Gastrocnemius medialis (tissue), 4 donors: ENCODE measurements around the gene CCDC68. TPM values are rescaled to one million over a fixed set of nuclear protein-coding genes. Genes with fewer than 3 reads are reported as not detected.

Experiments
- ATAC-seq, 2 donors: fragments of 150-250 bp; one replicate each; pipeline ENCODE4 v1.9.1; 2016
- DNase-seq, 2 donors: peaks; one replicate each; pipeline ENCODE4 v3.0.0-alpha.2; 2019
- H3K27ac ChIP-seq, 4 donors: fragments of 200-600 bp; sonication (generic); 1 replicate in 1 of 4; 2 replicates in 3 of 4; pipeline ENCODE4 v1.5.1; 2016 to 2018; ENCODE audit warnings: mild to moderate bottlenecking in 2 of 4, moderate library complexity in 1 of 4
- H3K27me3 ChIP-seq, 3 donors: fragments of 200-600 bp; sonication (generic) in 2 of 3; 1 replicate in 1 of 3; 2 replicates in 2 of 3; pipeline versions ENCODE4 v1.5.1 to v1.6.0; 2016 to 2019; ENCODE audit warnings: mild to moderate bottlenecking in 1 of 3, moderate library complexity in 1 of 3
- H3K36me3 ChIP-seq, 2 donors: fragments of 200-600 bp; sonication (generic) in 1 of 2; one replicate each; pipeline ENCODE4 v1.5.1; 2017 to 2018
- H3K4me1 ChIP-seq, 2 donors: fragments of 200-600 bp; sonication (generic) in 1 of 2; one replicate each; pipeline ENCODE4 v1.5.1; 2016 to 2017; ENCODE audit warnings: mild to moderate bottlenecking in 2 of 2
- H3K4me3 ChIP-seq, 4 donors: fragments of 200-600 bp; sonication (generic) in 3 of 4; 1 replicate in 1 of 4; 2 replicates in 3 of 4; pipeline ENCODE4 v1.5.1; 2016 to 2019; ENCODE audit warnings: mild to moderate bottlenecking in 2 of 4
- H3K9me3 ChIP-seq, 3 donors: fragments of 200-600 bp; sonication (generic) in 2 of 3; 1 replicate in 1 of 3; 2 replicates in 2 of 3; pipeline ENCODE4 v1.5.1; 2016 to 2019
- POLR2A ChIP-seq, 2 donors: fragments of 450-650 bp; IDR thresholded peaks; one replicate each; pipeline ENCODE4 v1.6.1; 2017; ENCODE audit warnings: antibody characterized with exemption in 2 of 2, mild to moderate bottlenecking in 2 of 2, moderate library complexity in 2 of 2
- in situ Hi-C, 4 donors: fragments of 200-750 bp; cut with MboI; loops; one replicate each; pipeline versions ENCODE4 v1.15.0 to v1.8.0; 2017; ENCODE audit warnings: low sequenced_read_pairs in 4 of 4
- intact Hi-C: fragments of 100-400 bp; cut with DNase I; formaldehyde crosslinking; loops from one replicate; pipeline ENCODE4 v1.15.1; 2023; ENCODE audit warnings: low total_unique reads
- total RNA-seq, 4 donors: library from RNA; depleted of rRNA; stranded (reverse); fragments of >200 nt; gene quantifications; one replicate each; pipeline versions ENCODE4 v1.1.0 to v1.2.3, GENCODE V29; 2016
- TF ChIP-seq, protein P1 (sequence below), 5 experiments: fragments of 450-650 bp in 3 of 5; fragments of 200-600 bp in 2 of 5; sonication (generic) in 2 of 5; IDR thresholded peaks in 4 of 5; conservative IDR thresholded peaks in 1 of 5; 1 replicate in 4 of 5; 2 replicates in 1 of 5; pipeline ENCODE4 v1.5.1; 2016 to 2019; ENCODE audit warnings: antibody characterized with exemption in 5 of 5, mild to moderate bottlenecking in 3 of 5, moderate library complexity in 3 of 5

The CCDC68 gene
- total RNA-seq, 4 donors from 2014 or later, result 2.4 to 6.0 (median 4.5) TPM

DNA sequence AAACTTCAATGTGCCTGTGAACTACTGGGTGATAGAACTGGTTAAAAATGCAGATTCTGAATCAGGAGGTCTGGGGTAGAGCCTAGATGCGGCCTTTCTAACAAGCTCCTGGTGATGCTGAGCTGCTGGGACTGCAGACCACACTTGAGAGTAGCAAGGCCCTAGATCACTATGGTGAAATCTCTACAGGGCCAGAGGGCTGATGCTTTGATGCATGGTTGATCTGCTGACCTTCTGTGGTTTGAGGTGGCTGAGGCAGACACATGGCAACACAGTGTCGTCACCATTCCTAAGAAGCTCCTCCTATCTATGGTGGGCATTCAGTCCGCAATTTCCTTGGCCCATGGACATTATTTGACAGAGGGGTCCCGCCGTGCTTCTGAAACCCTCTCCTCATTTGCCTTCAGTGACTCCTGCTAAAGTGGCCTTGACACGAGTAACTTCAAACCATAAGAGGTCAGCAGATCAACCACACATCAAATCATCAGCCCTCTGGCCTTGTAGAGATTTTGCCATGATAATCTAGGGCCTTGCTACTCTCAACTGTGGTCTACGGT, 19.8 kb downstream of the CCDC68 start:
- intact Hi-C loops (no loop called here), in situ Hi-C loops (no loop called here)
- no peak for DNase-seq
- H3K27ac ChIP-seq, result no peak overlapping the region
- H3K27me3 ChIP-seq, result no peaks in the 10 kb centered on the region
- no peaks in the 10 kb centered on the region for H3K9me3 ChIP-seq
- no peaks in the 10 kb centered on the region for H3K4me1 ChIP-seq
- no peaks in the 10 kb centered on the region for H3K36me3 ChIP-seq
- H3K4me3 ChIP-seq, result no peak overlapping the region
- TF ChIP-seq, protein P1, sequence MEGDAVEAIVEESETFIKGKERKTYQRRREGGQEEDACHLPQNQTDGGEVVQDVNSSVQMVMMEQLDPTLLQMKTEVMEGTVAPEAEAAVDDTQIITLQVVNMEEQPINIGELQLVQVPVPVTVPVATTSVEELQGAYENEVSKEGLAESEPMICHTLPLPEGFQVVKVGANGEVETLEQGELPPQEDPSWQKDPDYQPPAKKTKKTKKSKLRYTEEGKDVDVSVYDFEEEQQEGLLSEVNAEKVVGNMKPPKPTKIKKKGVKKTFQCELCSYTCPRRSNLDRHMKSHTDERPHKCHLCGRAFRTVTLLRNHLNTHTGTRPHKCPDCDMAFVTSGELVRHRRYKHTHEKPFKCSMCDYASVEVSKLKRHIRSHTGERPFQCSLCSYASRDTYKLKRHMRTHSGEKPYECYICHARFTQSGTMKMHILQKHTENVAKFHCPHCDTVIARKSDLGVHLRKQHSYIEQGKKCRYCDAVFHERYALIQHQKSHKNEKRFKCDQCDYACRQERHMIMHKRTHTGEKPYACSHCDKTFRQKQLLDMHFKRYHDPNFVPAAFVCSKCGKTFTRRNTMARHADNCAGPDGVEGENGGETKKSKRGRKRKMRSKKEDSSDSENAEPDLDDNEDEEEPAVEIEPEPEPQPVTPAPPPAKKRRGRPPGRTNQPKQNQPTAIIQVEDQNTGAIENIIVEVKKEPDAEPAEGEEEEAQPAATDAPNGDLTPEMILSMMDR (IDR thresholded peaks at IDR 0.05 in 4 of 5, conservative IDR thresholded peaks at IDR 0.05 in 1 of 5), result no peak
- TF ChIP-seq POLR2A (IDR thresholded peaks at IDR 0.05), result no peak
- ATAC-seq, result no peak

DNA sequence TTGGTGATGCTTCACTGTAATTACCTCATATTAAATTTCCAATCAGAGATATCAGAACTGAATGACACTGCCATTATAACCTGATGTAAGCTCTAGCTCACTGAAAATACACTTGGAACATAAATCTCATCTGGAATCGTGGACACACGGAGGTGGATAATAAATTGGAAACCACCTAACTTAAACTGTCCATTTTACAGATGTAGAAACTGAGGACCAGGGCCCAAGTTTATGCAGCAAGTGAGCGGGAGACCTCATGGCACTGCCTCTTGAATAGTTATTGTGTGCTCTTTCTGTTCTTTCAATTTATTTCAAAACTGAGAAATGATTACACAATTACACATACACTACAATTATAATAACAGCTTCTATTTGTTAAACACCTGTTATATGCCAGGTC, 20.8 kb downstream of the CCDC68 start:
- TF ChIP-seq POLR2A (IDR thresholded peaks at IDR 0.05), result no peak
- TF ChIP-seq, protein P1 (IDR thresholded peaks at IDR 0.05 in 4 of 5, conservative IDR thresholded peaks at IDR 0.05 in 1 of 5), result no peak
- no peaks in the 10 kb centered on the region for H3K27me3 ChIP-seq
- no peak overlapping the region for H3K27ac ChIP-seq
- intact Hi-C loops (no loop called here), in situ Hi-C loops (no loop called here)
- no peaks in the 10 kb centered on the region for H3K36me3 ChIP-seq
- ATAC-seq, result no peak
- H3K4me3 ChIP-seq, result no peak overlapping the region
- no peaks in the 10 kb centered on the region for H3K9me3 ChIP-seq
- no peaks in the 10 kb centered on the region for H3K4me1 ChIP-seq
- DNase-seq, result no peak

DNA sequence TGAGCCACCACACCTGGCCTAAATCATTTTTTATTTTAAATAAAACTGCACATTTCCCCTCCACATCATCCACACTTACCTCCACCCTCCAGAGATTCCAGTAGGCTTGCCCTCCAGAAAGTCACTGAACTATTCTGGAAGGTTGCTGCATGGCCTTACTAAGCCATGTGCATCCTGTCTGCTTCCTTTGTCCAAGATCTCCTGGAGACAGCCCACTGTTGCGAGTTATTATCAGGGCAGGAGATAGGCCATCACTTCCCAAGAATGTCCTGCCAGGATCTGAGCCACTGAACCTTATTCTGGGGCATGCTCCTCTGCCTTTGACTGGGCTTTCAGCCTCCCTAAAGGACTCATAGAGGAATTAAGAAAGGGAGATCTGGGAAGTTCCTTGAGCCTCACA, 26.8 kb downstream of the CCDC68 start:
- ATAC-seq, result no peak
- no peak for TF ChIP-seq POLR2A (IDR thresholded peaks at IDR 0.05)
- TF ChIP-seq, protein P1 (IDR thresholded peaks at IDR 0.05 in 4 of 5, conservative IDR thresholded peaks at IDR 0.05 in 1 of 5), result no peak
- intact Hi-C loops, result no loop called here

DNA sequence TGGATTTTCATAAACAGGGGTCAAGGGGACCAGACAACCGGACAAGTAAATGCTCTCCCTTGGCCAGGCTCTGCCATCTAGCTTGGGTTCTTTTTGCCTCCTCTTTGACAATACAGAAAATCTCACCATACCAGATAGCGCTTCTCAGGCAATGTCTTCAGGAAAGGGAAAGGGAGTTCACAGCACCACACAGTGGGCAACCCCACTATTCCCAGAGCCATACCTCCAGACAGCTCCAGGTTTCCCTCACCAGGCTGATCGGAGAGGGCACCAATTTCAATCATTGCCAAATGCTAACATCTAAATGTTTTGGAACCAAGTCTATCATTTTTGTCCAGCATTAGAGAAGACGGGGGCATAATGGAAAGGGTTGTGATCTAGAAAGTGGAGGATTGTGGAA, 28.1 kb downstream of the CCDC68 start:
- Histone ChIP-seq H3K9me3 (no peaks in the 10 kb centered on the region), H3K27ac (no peak overlapping the region), H3K36me3 (no peaks in the 10 kb centered on the region), H3K4me3 (no peak overlapping the region), H3K27me3 (no peaks in the 10 kb centered on the region), H3K4me1 (no peaks in the 10 kb centered on the region)
- DNase-seq (no peak), ATAC-seq (no peak)
- in situ Hi-C loops, result no loop called here
- TF ChIP-seq POLR2A (IDR thresholded peaks at IDR 0.05), result no peak
- intact Hi-C loops, result no loop called here

More for the DNA sequence above, 26.8 kb downstream of the CCDC68 start:
- H3K4me3 ChIP-seq, result no peak overlapping the region
- no peaks in the 10 kb centered on the region for H3K27me3 ChIP-seq
- H3K4me1 ChIP-seq, result no peaks in the 10 kb centered on the region
- no peaks in the 10 kb centered on the region for H3K9me3 ChIP-seq
- no peak for DNase-seq
- no peak overlapping the region for H3K27ac ChIP-seq
- in situ Hi-C loops, result no loop called here
- no peaks in the 10 kb centered on the region for H3K36me3 ChIP-seq

DNA sequence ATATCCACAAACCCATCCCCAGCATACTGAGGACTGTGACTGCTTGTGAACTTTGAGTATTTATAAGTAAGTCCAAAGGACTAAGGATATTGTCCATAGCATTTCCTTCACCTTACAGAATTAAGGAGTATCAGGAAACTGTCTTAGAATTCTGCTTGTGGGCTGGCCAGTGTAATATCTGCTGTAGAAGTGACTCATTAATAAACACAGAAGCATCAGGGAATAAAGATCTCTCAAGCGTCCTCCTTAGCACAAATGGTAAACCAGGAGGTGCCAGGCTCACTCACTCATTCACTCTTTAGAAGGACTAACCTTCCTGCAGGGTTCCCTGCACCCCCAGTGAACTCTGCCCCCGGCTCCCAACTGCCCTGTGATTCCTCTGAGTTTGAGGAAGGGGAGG, 31.0 kb downstream of the CCDC68 start:
- in situ Hi-C loops, result no loop called here
- TF ChIP-seq POLR2A (IDR thresholded peaks at IDR 0.05), result no peak
- TF ChIP-seq, protein P1 (IDR thresholded peaks at IDR 0.05 in 4 of 5, conservative IDR thresholded peaks at IDR 0.05 in 1 of 5), result no peak
- ATAC-seq, result no peak
- Histone ChIP-seq H3K27ac (no peak overlapping the region), H3K4me3 (no peak overlapping the region), H3K9me3 (no peaks in the 10 kb centered on the region), H3K36me3 (no peaks in the 10 kb centered on the region), H3K27me3 (no peaks in the 10 kb centered on the region), H3K4me1 (no peaks in the 10 kb centered on the region)
- intact Hi-C loops, result no loop called here
- no peak for DNase-seq
